Adipocyte (in vitro differentiated cells): ENCODE data around the gene AJAP1.

Source experiments
- DNase-seq: peaks from one replicate; pipeline ENCODE4 v3.0.0-alpha.2; 2015; ENCODE audit warnings: low read depth
- H3K27me3 ChIP-seq: replicated peaks from 2 replicates; pipeline ENCODE4 v1.7.0; 2013; ENCODE audit warnings: mild to moderate bottlenecking, low read length, moderate library complexity; ENCODE audit not compliant: control insufficient read depth, insufficient read depth
- H3K36me3 ChIP-seq: 2 replicates; pipeline ENCODE4 v1.7.0; 2013; ENCODE audit warnings: low read length, mild to moderate bottlenecking, moderate library complexity; ENCODE audit not compliant: control insufficient read depth, insufficient read depth, severe bottlenecking
- H3K4me1 ChIP-seq: 2 replicates; pipeline ENCODE4 v1.7.0; 2013; ENCODE audit warnings: mild to moderate bottlenecking, low read length, moderate library complexity; ENCODE audit not compliant: control insufficient read depth, insufficient read depth
- H3K4me3 ChIP-seq: 2 replicates; pipeline ENCODE4 v1.7.0; 2013; ENCODE audit warnings: mild to moderate bottlenecking, low read length, moderate library complexity
- H3K9ac ChIP-seq: 2 replicates; pipeline ENCODE4 v1.7.0; 2013; ENCODE audit warnings: mild to moderate bottlenecking, low read length, moderate library complexity
- H3K9me3 ChIP-seq: 2 replicates; pipeline ENCODE4 v1.7.0; 2013; ENCODE audit warnings: mild to moderate bottlenecking, low read length, moderate library complexity; ENCODE audit not compliant: control insufficient read depth

The AJAP1 gene

DNA sequence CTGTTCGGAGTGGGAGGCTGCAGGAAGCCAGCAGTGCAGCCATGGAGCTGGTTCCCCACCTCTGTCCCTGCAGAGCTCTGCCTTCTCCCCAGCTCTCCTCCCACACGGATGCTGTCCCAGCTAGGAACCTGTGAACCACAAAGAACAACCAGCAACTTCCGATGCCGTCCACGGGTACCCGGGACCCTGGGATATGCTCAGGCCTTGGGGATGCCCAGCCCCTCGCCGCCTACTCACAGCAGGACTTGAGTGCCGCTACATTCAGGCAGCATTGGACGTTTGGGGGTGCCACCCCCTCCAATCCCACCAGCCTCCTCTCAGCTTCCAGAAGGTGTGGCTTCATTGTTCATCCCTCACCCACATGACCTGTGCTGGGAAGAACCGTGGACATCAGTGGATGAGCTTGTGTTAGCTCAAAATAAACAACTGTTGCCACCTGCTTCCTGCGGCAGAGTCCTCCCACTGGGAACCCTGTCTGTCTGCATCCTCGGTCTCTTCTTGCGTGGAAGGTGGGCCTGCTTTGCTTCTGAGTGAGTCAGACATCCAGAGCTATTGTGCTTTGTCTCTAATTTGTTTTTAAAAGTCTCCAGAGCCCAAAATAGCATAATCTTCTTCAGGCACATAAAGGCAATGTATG lies 20.1 kb upstream of the AJAP1 start:
- DNase-seq = no peak
- Histone ChIP-seq H3K4me3 (no peak overlapping the region), H3K9ac (no peak overlapping the region), H3K27me3 (peaks cover 4% of the 10 kb centered on the region), H3K9me3 (no peaks in the 10 kb centered on the region), H3K4me1 (no peaks in the 10 kb centered on the region), H3K36me3 (no peaks in the 10 kb centered on the region)

DNA sequence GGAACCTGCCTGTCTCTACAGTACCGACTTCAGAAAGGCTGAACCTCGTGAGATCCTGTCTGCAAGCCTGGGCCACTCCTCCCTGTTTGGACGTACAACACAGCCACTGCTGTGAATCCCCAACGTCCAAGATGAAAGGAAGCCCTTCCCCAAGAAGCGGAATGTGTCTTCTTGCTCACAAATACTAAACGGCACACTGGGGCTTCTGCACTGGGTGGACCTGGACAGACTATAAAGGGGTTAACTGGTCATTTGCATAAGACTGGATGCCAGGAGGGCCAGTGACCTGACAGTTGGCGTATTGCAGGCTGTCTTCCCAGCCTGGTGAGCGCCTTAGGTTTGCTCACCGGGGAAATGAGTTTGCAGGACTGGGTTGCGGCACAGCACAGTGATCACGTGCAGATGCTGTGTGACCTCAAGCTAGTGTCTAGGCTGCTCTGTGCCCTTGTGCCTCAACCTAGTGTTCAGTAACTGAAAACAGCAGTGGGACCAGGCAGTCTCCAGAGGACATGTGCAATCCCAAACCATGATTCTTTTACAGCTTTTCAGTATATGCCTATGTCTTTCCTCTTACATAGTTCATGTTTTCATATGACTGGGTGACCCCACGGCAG lies 19.5 kb upstream of the AJAP1 start:
- Histone ChIP-seq H3K9ac (no peak overlapping the region), H3K36me3 (no peaks in the 10 kb centered on the region), H3K4me1 (no peaks in the 10 kb centered on the region), H3K4me3 (no peak overlapping the region), H3K27me3 (peaks cover 4% of the 10 kb centered on the region), H3K9me3 (no peaks in the 10 kb centered on the region)
- no peak for DNase-seq

DNA sequence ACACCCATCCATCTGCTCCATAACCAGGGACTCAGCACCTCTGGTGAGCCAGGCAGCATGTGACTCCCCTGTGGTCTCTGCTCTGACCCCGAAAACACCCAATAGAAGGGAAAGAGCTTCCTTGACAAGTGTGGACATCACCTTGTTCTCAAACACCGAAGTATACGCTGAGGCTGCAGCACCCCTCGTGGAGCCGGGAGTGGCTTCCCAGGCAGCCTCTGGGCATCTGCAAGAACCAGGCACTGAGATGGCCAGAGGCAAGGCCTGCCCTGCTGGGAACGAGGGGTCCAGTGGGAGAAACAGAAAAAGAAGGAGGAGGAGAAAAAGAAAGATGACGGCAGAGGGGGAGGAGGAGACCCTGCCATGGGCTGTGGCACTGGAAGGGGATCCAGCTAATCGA lies 18.2 kb upstream of the AJAP1 start:
- Histone ChIP-seq H3K4me1 (no peaks in the 10 kb centered on the region), H3K4me3 (no peak overlapping the region), H3K27me3 (peaks cover 4% of the 10 kb centered on the region), H3K9me3 (no peaks in the 10 kb centered on the region), H3K36me3 (no peaks in the 10 kb centered on the region), H3K9ac (no peak overlapping the region)
- DNase-seq = no peak

DNA sequence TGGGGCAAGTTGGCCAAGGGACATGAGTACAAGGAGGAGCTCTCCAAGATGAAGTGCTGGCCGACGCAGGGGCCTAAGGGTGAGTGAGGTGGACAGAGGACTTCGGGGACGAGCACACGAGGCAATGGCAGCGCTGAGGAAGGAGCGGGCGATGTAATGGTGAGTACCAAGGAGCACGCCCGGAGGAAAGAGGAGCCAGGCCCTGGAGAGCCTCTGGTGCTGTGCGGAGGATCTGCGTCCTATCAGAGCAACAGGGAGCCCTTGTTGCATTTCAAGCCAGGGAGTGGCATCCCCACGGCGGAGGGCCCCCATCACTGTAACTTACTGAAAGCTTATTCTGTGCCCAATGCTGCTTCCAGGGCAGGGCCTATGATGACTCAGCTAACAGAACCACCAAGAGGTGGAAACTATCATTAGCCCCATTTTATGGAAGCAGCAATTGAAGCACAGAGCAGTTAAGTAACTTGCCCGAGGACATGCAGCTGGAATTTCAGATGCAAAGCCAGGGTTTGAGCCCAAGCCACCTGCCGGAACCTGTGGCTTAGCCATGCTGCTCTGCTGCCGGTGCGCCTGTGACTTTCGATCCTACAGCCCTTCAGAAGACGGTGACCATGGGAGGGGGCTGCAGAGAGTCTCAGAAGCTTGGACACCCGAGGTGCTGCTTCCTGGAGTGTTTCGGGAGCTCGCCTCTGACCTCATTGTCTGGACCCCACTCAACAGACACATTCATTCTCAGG lies 17.6 kb upstream of the AJAP1 start:
- no peak overlapping the region for H3K9ac ChIP-seq
- peaks cover 4% of the 10 kb centered on the region for H3K27me3 ChIP-seq
- H3K4me1 ChIP-seq = no peaks in the 10 kb centered on the region
- H3K36me3 ChIP-seq = no peaks in the 10 kb centered on the region
- H3K9me3 ChIP-seq = no peaks in the 10 kb centered on the region
- no peak for DNase-seq
- H3K4me3 ChIP-seq = no peak overlapping the region

DNA sequence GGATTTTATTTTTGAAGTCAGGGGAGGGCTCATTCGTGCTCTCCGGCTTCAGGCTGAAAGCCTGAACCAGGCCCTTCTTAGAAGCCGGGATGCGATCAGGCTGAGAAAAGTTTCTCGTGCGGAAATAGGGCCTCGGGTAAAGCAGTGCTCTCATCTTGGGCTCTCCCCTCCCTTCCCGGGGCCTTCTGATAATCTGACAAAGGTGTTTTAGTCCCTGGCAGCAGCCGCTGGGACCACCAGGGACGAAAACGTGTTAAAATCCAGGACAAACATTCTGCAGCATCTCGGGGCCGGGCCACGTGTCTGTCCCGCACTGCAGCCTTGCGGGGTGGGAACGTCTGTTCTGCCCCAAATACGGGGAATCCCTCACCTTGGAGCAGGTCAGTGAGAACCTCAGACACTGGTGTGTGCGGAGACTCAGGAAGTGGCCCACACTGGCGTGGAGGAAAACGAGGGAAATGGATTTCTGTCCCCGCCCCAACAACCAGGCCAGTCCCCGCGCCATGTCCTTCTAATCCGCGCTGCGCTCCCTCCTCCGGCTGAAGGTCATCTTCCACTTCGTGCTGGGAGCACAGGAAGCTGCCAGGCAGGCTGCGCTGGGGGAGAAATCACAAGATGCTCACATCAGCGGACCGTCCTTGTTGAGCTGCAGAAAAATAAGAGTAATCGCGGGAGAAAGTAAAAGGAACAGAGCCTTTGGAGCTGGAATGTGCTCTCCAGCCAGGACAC lies 16.6 kb upstream of the AJAP1 start:
- H3K9me3 ChIP-seq = no peaks in the 10 kb centered on the region
- no peak for DNase-seq
- H3K4me1 ChIP-seq = no peaks in the 10 kb centered on the region
- no peaks in the 10 kb centered on the region for H3K36me3 ChIP-seq
- H3K4me3 ChIP-seq = no peak overlapping the region
- peaks cover 4% of the 10 kb centered on the region for H3K27me3 ChIP-seq
- H3K9ac ChIP-seq = no peak overlapping the region

DNA sequence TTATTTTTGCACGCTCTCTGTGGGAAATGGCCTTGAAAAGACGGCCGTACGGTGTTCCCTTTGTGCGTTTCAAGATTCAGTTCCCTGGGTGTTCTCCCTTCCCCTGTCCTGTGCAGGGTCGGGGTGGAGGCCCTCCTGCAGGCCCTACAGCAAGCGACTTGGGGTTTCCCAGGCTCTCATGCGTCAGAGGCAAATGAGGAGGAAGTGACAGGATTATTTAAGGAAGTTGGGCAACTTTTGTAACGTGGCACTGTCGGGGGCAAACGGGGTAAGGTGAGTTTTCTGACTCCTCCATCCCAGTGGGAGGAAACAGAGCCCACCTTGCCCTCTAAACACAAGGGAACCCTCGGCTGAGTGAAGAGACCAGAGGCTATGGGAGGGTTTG lies 16.1 kb upstream of the AJAP1 start:
- H3K4me3 ChIP-seq = no peak overlapping the region
- no peak for DNase-seq
- H3K9ac ChIP-seq = no peak overlapping the region
- no peaks in the 10 kb centered on the region for H3K36me3 ChIP-seq
- no peaks in the 10 kb centered on the region for H3K4me1 ChIP-seq
- H3K27me3 ChIP-seq = peaks cover 8% of the 10 kb centered on the region
- H3K9me3 ChIP-seq = no peaks in the 10 kb centered on the region

DNA sequence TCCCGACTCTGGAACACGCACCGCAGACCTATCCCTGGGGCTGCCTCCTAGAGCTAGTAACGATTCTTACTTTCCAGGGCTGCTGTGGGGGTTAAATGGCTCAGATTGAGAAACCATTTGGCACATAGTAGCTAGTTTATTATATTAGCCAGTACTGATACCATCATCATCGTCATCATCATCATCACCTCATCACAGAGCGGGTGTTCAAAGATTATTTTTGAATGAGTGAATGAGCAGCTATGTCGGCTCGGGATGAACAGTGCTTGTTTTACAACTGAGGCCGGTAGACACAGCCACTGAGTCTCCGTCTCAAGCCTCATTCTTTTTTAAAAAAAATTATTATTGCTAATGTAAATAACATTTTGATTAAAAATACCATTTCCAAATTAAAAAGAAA lies 13.5 kb upstream of the AJAP1 start:
- no peaks in the 10 kb centered on the region for H3K4me1 ChIP-seq
- DNase-seq = no peak
- H3K36me3 ChIP-seq = no peaks in the 10 kb centered on the region
- no peak overlapping the region for H3K9ac ChIP-seq
- H3K4me3 ChIP-seq = no peak overlapping the region
- H3K9me3 ChIP-seq = no peaks in the 10 kb centered on the region
- peaks cover 8% of the 10 kb centered on the region for H3K27me3 ChIP-seq

DNA sequence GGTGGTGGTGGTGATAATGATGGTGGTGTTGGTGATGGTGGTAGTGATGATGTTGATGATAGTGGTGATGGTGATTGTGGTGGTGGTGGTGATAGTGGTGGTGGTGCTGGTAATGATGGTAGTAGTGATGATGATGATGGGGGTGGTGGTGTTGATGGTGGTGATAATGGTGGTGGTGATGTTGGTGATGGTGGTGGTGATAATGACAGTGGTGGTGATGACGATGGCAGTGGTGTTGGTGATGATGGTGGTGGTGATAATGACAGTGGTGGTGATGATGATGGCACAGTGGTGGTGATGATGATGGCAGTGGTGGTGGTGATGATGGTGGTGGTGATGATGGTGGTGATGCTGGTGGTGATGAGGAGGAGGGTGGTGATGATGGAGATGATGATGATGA lies 7.0 kb upstream of the AJAP1 start:
- DNase-seq = no peak
- H3K36me3 ChIP-seq = no peaks in the 10 kb centered on the region
- H3K9me3 ChIP-seq = no peaks in the 10 kb centered on the region
- H3K27me3 ChIP-seq = peaks cover 26% of the 10 kb centered on the region
- no peak overlapping the region for H3K9ac ChIP-seq
- H3K4me3 ChIP-seq = no peak overlapping the region
- no peaks in the 10 kb centered on the region for H3K4me1 ChIP-seq

DNA sequence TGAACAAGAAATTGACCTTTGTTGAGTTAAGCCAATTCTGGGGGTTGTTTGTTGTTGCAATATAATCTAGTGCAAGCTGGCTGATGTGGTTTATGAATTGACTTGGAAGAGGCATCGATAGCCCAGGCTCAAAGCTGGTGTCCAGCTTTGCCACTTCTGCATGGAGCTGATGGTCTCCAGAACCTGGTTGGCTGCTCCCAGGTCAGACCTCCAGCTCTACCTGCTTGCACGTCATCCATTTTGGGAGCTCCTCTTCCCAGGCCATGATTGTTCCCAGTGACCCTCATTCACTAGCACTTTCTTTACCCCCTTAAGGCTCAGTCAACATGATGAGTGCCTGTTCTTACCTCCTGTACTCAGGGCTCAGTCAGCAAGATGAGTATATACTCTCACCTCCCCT lies 5.8 kb upstream of the AJAP1 start:
- Histone ChIP-seq H3K9ac (no peak overlapping the region), H3K4me1 (no peaks in the 10 kb centered on the region), H3K9me3 (no peaks in the 10 kb centered on the region), H3K4me3 (no peak overlapping the region), H3K27me3 (peaks cover 32% of the 10 kb centered on the region), H3K36me3 (no peaks in the 10 kb centered on the region)
- DNase-seq = no peak

DNA sequence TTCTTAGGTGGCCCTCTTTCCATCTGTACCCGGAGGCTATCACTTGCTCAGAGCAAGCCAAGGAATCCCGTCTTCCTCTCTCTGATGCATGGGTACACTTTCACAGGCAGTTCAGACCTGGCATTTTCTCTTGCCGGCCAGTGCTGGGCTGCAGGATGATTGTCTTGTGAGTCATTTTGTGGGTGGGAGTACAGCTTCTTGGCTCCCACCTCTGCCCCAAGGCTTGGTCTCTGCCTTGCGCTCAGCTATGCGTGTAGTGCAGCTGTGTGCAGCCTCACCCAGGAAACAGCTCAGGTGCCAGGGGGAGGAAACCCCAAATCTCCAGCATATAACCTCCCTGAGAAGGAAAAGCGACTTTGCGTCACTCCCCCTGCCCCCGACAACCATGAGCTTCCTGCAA lies 3.9 kb upstream of the AJAP1 start:
- no peak overlapping the region for H3K9ac ChIP-seq
- H3K36me3 ChIP-seq = no peaks in the 10 kb centered on the region
- DNase-seq = no peak
- H3K27me3 ChIP-seq = peaks cover 34% of the 10 kb centered on the region
- no peaks in the 10 kb centered on the region for H3K9me3 ChIP-seq
- no peaks in the 10 kb centered on the region for H3K4me1 ChIP-seq
- no peak overlapping the region for H3K4me3 ChIP-seq

DNA sequence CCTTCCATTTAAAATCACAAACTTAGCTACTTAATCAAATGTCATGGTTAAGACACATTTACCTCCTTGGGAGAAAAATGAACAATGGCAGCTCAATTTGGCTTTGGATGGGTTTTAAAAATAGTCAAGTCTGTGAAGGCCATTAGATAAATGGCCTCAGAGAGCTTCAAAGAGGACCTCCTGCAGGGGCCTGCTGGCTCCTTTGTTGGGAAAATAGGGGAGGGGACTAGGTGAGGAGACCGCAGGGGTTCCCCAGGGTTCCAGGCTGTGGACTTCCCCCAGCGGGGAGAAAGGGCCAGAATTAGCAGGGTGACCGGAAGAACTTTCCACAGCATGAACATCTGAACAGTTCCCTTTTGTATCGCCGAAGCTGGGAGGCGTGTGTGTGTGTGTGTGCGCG lies 3.4 kb upstream of the AJAP1 start:
- Histone ChIP-seq H3K9me3 (no peaks in the 10 kb centered on the region), H3K27me3 (peaks cover 34% of the 10 kb centered on the region), H3K36me3 (no peaks in the 10 kb centered on the region), H3K9ac (no peak overlapping the region), H3K4me1 (no peaks in the 10 kb centered on the region), H3K4me3 (no peak overlapping the region)
- no peak for DNase-seq
